Erythroblast (primary cell): Measurements from ENCODE around the gene EPN1.

Experiments
- GATA1 ChIP-seq: IDR thresholded peaks from 2 replicates; pipeline ENCODE4 v1.6.1; 2011; ENCODE audit warnings: low read depth, mild to moderate bottlenecking, control low read depth, low read length, moderate library complexity
- POLR2A ChIP-seq: IDR thresholded peaks from 2 replicates; pipeline ENCODE4 v1.6.1; 2011; ENCODE audit warnings: mild to moderate bottlenecking, low read length

GRCh38 chr19:55643003-55643886, 31.8 kb upstream of the EPN1 start, which contains the start of gene ZNF581:
- TF ChIP-seq POLR2A = peak; percentile 70
- no peak for TF ChIP-seq GATA1
